CD4-positive, alpha-beta T cell treated with Interleukin-6 at 100 ng/mL for 8 hours (primary cell): ENCODE results near the gene CDH24.

Experiments
- DNase-seq: peaks from one replicate; pipeline ENCODE4 v3.0.0-alpha.2; 2020; ENCODE audit warnings: mixed read lengths, low spot score

The CDH24 gene

GRCh38 chr14:23043754-23044153 is 13.6 kb downstream of the CDH24 start:
- DNase-seq = no peak

- no peak for DNase-seq
Observed at GRCh38 chr14:23043145-23043544, 14.2 kb downstream of the CDH24 start.

GRCh38 chr14:23042162-23042965 is 15.0 kb downstream of the CDH24 start, which contains the start of gene PSMB11:
Gene PSMB11 (plus strand): TSS chr14:23042212. CDS start chr14:23042226, 14 bp downstream.
- DNase-seq = no peak

GRCh38 chr14:23041729-23042128 is 15.6 kb downstream of the CDH24 start:
- no peak for DNase-seq

- DNase-seq = no peak
Observed at GRCh38 chr14:23040100-23040499, 17.2 kb downstream of the CDH24 start.

GRCh38 chr14:23035303-23036144 is 21.8 kb downstream of the CDH24 start:
- no peak for DNase-seq

- peak; percentile 92 for DNase-seq
Observed at GRCh38 chr14:23034498-23035302, 22.6 kb downstream of the CDH24 start, which contains the start of gene PSMB5. Gene PSMB5 (minus strand): TSS chr14:23034900. CDS start chr14:23034881, 19 bp downstream.

DNA sequence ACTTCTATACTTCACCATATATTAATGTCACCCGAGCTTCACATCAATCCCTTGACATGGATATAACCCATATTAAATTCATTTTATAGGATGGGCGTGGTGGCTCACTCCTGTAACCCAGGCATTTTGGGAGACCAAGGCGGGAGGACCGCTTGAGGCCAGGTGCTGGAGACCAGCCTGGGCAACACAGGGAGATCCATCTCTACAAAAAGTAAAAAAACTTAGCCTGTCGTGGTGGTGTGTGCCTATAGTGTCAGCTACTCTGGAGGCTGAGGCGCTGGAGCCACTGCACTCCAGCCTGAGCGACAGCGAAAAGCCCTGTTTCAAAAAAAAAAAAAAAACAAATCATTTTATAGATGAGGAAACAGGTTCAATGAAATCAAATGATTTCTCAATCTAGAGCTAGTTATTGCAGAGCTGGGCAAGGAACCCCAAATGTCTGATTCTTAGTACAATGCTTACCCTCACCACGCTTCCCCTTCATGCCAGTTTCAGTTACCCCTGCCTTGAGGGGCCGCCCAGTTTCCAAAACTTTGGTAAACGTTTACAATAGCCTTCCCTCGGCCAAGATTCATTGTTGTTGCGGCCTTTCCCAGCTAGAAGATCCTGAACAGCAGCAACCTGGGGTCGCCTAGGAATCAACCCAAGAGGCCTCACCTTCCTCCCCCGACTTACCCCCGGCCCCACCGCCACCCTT is 23.4 kb downstream of the CDH24 start:
- DNase-seq = no peak

- DNase-seq = no peak
Observed at GRCh38 chr14:23033251-23033727, 24.0 kb downstream of the CDH24 start.

GRCh38 chr14:23030936-23031335 is 26.4 kb downstream of the CDH24 start:
- no peak for DNase-seq

GRCh38 chr14:23028799-23029198 is 28.5 kb downstream of the CDH24 start:
- peak; percentile 47 for DNase-seq

DNA sequence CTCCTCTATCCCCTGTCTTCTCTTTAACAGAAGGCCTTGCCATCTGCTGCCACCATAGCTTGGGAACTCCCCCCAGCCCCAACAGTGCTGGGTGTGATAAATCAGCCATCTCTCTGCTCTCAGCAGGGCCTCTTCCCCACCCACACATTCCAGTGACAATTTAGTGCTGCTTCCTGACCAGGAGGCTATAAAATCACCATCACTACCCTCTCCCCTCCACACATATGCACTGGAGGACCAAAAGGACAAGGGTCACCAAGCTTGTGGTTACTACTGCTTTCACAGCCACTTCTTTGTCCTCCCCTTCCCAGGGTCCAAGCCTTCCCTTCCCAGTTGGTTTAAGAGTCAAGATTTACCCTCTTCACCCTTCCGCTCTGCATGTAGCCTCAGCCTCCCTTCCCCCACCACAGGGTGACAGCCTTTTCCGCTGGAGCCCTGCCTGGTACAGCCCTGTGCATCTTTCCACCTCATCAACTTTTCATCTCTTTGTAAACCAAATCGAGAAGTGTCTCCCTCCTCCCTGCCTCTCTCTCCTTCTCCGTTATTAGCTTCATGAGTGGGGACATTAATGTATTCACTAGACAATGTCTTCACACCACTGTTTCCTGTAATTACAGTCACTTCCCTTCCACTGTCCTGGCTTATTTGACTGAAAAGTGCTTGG is 32.0 kb downstream of the CDH24 start:
- DNase-seq = no peak

DNA sequence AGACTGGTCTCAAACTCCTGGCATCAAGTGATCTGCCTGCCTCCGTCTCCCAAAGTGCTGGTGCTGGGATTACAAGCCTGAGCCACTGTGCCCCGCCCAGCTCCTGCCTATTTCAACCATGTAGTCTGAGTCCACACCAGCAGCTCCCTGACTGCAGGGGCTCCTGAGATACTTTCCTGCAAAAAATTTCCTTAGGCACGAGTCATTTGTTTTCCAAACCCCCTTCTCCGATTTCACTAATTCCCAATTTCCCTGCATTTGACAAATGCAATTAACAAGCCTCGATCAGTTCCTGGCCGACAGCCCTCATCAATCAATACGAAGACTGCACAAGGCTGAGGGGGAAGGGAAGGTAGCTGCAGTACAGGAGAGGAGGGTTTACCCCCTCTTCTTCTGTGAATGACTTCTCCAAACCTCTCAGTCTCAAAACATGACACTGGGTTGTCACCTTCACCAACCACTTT is 32.7 kb downstream of the CDH24 start:
- DNase-seq = no peak

DNA sequence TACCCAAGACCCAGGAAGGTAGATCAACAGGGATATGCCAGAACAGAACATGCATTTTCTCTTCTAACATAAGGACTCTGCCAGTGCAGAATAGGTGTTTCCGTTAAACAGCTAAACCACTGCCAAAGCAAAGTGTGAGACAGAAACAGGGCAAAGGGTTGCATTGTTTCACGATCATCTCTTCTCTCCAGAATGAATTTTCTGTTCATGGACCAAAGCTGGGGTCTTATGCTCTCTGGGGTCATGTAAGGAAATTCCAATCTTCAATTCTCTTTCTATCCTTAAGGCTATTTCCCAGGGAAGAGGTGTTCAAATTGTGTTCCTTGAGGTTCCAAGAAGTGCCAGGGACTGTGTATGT is 33.5 kb downstream of the CDH24 start:
- DNase-seq = no peak

DNA sequence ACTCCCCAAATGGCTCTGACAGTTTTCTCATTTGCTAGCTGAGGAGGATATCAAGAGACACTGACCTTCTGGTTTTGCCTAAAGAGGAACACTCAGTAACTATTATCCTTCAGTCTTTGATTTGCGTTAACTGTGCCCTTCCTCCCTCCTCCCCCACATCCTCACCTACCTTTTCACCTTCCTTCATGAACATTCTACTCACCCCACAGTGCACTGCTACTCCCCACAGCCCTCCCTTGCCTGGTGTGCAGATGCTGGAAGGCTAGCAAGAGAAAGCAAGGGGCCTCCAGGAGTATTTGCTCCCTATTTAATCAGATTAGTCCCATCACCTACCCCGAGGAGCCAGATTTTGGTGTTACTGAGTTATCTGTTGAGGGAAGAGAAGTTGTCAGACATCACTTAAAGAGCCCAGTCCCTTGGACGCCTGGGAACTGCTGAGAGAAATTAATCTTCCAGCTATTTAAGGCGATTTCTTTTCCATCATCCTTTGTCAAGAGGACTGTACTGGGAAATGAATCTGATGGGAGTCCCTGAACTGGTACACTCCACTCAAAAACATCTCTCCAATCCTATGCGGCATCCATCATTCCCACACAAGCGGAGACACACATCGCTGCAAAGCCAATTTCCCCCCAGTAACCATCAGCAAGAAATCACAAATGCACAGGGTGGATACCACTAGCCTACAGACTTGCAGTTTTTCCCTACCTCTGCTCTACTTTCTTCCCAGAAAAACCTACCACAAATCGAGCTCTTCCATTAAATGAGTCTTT is 34.1 kb downstream of the CDH24 start:
- DNase-seq = peak; percentile 26

GRCh38 chr14:23021889-23022442 is 35.4 kb downstream of the CDH24 start:
- no peak for DNase-seq

GRCh38 chr14:23021434-23021833 is 35.9 kb downstream of the CDH24 start:
- DNase-seq = no peak

DNA sequence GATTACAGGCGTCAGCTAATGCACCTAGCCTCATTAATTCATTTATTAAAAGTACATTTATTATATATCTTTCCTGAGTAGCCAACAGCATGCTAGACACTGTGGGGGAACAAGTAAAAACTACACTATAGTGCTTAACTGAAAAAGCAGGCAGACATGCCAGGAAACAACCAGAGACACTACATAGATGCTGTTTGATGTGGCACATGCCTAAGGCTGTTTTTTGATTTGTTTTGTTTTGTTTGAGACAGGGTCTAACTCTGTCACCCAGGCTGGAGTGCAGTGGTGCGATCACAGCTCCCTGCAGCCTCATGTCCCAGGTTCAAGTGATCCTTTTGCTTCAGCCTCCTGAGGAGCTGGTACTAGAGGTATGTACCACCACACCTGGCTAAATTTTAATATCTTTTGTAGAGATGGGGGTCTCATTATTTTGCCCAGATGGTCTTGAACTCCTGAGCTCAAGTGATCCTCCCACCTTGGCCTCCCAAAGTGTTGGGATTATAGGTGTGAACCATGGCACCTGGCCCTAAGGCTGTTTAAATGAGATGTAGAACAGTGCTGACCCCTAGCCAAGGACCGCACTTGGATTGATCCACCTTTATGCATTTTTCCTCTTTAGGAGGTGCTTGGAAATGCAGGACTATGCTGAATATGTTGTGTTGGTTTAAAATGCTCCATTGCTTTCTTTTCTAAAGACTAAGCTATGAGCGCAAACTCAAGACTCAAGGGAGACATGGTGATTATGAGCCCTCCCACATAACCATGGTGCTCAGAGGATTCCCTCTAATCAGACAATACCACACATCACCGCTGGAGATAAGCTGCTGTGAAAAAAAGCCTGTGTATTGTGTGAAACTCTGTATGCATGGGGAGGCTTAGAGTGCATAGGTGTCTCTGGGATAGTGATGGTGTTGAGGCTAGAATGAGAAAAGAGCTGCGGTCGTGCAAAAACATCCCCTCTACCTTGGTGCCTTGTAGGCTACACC is 36.9 kb downstream of the CDH24 start:
- peak; percentile 32 for DNase-seq
